ENCODE data around the gene MLPH. TPM values are rescaled to one million over a fixed set of nuclear protein-coding genes. Genes with fewer than 3 reads are reported as not detected.

The MLPH gene
- total and polyA plus RNA-seq, 2 of the 13 experiments (the other 11 are each of a cell fraction or from before 2014, with no cell fraction given): 0.12 TPM; not detected in 1

DNA sequence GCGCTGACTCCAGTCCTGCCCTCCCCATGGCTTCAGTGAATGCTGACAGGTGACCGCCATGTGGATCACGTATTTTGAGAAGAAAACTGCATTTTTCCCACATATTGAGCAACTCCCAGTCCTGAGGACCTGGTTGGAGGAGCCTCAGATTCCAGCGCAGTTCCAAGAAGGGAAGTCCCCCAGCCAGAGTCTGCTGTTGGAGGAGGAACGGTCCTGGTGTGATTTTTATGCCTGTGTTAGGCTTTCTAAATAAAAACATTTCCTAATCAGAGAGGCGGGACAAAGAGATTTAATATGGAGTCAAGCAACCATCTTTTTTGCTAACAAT is 40.7 kb upstream of the MLPH start:
- Histone ChIP-seq H2AFZ (ENCODE audit: low read length) (no peak overlapping the region), H3K9ac (ENCODE audit: insufficient read depth, low read depth, low read length) (no peak overlapping the region), H3K4me3 (replicated peaks in 1 of 3; ENCODE audit: insufficient read depth in 1 of 3, low read depth in 2 of 3, low read length in 3 of 3) (no peak overlapping the region), H3K4me1 (ENCODE audit: insufficient read depth, low read length) (peaks cover 6% of the 10 kb centered on the region; the same call in 1 of the 2 replicates), H3K36me3 (replicated peaks in 1 of 2; ENCODE audit: control insufficient read depth in 1 of 2, insufficient read depth in 2 of 2, low read length in 2 of 2) (no peaks in the 10 kb centered on the region), H3K27ac (ENCODE audit: extremely low read length, insufficient read depth, low read length) (no peak overlapping the region), H3K27me3 (ENCODE audit: control insufficient read depth in 1 of 2, insufficient read depth in 2 of 2, low read length in 2 of 2) (peaks cover 2 to 49% of the 10 kb centered on the region in 2 experiments; a peak in 4 of 5 replicates), H3K4me2 (ENCODE audit: low read depth, low read length) (no peak overlapping the region), H3K79me2 (ENCODE audit: insufficient read depth, low read length) (no peaks in the 10 kb centered on the region), H4K20me1 (ENCODE audit: insufficient read depth, low read length) (peaks cover 2% of the 10 kb centered on the region; the same call in 1 of the 2 replicates), H3K9me3 (ENCODE audit: low read length) (no peaks in the 10 kb centered on the region)
- no TSS peak for BruUV-seq (replicated peaks)
- TF ChIP-seq AGO2 (optimal IDR thresholded peaks at IDR 0.05; ENCODE audit: low read depth, low read length) (no peak), ZFP36L1 (CRISPR knock-in tag; IDR thresholded peaks at IDR 0.05) (no peak), BCL6 (CRISPR knock-in tag; IDR thresholded peaks at IDR 0.05) (no peak), ZSCAN29 (CRISPR knock-in tag; conservative IDR thresholded peaks at IDR 0.05) (no peak), ZNF75D (CRISPR knock-in tag; IDR thresholded peaks at IDR 0.05; ENCODE audit: borderline replicate concordance) (no peak), GZF1 (CRISPR knock-in tag; IDR thresholded peaks at IDR 0.05) (no peak), MTA3 (CRISPR knock-in tag; IDR thresholded peaks at IDR 0.05) (no peak), NCOA1 (CRISPR knock-in tag; IDR thresholded peaks at IDR 0.05) (no peak), ZNF615 (CRISPR knock-in tag; IDR thresholded peaks at IDR 0.05; ENCODE audit: borderline replicate concordance) (no peak)
- TF ChIP-seq, protein P1, sequence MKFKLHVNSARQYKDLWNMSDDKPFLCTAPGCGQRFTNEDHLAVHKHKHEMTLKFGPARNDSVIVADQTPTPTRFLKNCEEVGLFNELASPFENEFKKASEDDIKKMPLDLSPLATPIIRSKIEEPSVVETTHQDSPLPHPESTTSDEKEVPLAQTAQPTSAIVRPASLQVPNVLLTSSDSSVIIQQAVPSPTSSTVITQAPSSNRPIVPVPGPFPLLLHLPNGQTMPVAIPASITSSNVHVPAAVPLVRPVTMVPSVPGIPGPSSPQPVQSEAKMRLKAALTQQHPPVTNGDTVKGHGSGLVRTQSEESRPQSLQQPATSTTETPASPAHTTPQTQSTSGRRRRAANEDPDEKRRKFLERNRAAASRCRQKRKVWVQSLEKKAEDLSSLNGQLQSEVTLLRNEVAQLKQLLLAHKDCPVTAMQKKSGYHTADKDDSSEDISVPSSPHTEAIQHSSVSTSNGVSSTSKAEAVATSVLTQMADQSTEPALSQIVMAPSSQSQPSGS (CRISPR knock-in tag; IDR thresholded peaks at IDR 0.05): no peak
- TF ChIP-seq, protein P2, sequence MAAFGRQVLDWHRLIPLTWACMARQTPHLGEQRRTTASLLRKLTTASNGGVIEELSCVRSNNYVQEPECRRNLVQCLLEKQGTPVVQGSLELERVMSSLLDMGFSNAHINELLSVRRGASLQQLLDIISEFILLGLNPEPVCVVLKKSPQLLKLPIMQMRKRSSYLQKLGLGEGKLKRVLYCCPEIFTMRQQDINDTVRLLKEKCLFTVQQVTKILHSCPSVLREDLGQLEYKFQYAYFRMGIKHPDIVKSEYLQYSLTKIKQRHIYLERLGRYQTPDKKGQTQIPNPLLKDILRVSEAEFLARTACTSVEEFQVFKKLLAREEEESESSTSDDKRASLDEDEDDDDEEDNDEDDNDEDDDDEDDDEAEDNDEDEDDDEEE (CRISPR knock-in tag; IDR thresholded peaks at IDR 0.05): no peak
- TF ChIP-seq, protein P3, sequence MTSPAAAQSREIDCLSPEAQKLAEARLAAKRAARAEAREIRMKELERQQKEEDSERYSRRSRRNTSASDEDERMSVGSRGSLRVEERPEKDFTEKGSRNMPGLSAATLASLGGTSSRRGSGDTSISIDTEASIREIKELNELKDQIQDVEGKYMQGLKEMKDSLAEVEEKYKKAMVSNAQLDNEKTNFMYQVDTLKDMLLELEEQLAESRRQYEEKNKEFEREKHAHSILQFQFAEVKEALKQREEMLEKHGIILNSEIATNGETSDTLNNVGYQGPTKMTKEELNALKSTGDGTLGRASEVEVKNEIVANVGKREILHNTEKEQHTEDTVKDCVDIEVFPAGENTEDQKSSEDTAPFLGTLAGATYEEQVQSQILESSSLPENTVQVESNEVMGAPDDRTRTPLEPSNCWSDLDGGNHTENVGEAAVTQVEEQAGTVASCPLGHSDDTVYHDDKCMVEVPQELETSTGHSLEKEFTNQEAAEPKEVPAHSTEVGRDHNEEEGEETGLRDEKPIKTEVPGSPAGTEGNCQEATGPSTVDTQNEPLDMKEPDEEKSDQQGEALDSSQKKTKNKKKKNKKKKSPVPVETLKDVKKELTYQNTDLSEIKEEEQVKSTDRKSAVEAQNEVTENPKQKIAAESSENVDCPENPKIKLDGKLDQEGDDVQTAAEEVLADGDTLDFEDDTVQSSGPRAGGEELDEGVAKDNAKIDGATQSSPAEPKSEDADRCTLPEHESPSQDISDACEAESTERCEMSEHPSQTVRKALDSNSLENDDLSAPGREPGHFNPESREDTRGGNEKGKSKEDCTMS (CRISPR knock-in tag; conservative IDR thresholded peaks at IDR 0.05): no peak
- ChIA-PET CTCF (ENCODE audit: low intra/inter-chr PET ratio, low total read pairs) (no interaction called here), POLR2A (no interaction called here)
- ATAC-seq: no peak
- intact Hi-C loops (cut with micrococcal nuclease; ENCODE audit: unreplicated experiment) (no loop called here), in situ Hi-C loops (cut with HindIII; ENCODE audit: extremely low pct_ligation_motif_present, low pct_unique_long_range_greater_than_20kb) (no loop called here)
- 35% methylated on average over 6 of the region's 6 CpGs for WGBS (ENCODE audit: low lambda C conversion rate)
- no peak for DNase-seq (ENCODE audit: low spot score)
- no peak for FAIRE-seq
